DMS114 treated with DMSO at 0.1 percent for 48 hours (cell line): Measurements from ENCODE around the gene PPP1R18.
A peak's percentile ranks its signal among the peaks of the same experiment; 100 is the strongest.
"Not testable (repeated sequence)": the region's sequence is repeated elsewhere in the genome, so short reads cannot be mapped to it uniquely, and the experiment has no call there.

Experiments used
- DNase-seq: peaks from one replicate; lab custom pipeline; 2025; ENCODE audit not compliant: unreplicated experiment; lab: John Stamatoyannopoulos, UW

Gene PPP1R18

DNA sequence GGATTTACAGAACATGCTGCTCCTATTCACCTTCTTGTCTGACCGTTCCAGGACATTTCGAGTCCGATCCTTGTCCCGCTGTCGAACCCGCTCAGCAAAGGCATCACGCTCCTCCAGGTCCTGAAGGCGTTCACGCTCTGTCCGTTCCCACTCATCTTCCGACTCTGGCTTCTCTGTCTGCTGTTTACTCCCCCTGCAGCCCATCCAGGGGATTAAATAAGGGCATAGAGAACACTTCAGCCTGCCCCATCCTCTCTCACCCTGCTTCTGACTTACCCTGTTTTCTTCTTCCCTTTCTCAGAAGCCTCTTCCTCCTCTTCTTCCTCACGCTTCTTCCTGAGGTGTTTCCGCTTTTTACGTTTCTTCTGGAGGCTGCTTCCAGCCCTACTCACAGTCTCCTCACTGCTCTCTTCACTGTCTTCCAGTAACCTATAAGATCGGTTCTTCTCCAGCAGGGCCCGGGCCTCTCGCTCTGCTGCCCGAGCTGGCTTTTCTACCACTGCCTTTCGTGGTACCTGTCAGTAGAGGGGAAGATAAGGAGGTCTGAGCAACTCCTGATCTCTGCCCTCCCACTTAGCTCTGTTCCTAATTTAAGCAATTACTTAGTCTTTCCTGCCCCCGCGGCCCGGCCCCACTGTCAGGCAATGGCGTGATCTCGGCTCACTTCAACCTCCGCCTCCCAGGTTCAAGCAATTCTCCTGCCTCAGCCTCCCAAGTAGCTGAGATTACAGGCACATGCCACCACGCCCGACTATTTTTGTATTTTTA, 15.5 kb downstream of the PPP1R18 start:
- peak; percentile 45 for DNase-seq

DNA sequence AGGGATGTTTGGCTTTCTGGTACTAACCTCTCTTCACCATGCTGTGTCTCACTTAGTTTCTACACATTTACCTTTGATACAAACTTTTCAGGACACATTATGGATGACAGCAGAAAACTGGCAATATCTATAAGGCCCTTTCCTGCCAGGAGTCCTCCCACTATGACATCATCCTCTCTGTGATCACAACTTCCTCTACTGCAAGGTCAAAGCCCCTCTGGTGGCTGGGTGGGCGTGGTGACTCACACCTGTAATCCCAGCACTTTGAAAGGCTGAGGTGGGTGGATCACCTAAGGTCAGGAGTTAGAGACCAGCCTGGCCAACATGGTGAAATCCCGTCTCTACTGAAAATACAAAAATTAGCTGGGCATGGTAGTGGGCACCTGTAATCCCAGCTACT, 20.1 kb downstream of the PPP1R18 start:
- DNase-seq = not testable (repeated sequence)

GRCh38 chr6:30664994-30665767, 21.3 kb downstream of the PPP1R18 start:
- DNase-seq = no peak

GRCh38 chr6:30657922-30658321, 28.5 kb downstream of the PPP1R18 start:
- DNase-seq = not testable (repeated sequence)

GRCh38 chr6:30657454-30657853, 29.0 kb downstream of the PPP1R18 start:
- DNase-seq = no peak

DNA sequence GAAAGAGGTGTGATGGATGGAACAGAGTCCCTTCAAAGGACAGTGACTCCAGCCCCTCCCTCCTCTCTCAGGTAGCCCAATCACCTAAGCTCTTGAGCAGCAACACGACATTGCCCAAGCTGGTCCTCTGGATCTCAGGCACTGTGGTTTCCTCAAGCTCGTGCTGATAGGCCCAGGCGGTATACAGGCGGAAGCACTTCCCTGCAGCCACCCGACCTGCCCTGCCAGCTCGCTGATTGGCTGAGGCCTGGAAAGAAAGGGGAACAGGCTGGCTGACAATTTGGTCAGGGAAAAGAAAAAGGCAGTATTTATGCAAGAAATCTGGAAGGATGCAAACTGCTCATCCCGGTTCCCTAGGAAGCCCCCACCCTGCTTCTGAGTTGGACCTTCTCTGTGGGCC, 29.9 kb downstream of the PPP1R18 start:
- DNase-seq = no peak

DNA sequence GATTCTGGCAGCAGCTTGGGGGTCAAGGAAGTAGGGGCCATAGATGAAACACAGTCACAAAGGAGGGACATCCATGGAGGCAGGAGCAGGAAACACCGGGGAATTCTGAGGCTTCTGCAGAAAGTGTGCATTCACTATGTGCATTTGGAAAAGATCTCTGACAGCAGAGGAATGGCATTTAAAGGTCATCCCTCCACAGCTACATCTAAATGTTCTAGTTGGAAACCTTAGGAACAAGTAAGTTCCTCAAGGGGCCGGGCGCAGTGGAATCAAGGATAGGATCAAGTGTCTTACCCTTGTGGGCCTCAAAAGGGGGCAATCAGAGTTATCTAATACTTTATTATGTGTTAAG, 30.7 kb downstream of the PPP1R18 start:
- no peak for DNase-seq

DNA sequence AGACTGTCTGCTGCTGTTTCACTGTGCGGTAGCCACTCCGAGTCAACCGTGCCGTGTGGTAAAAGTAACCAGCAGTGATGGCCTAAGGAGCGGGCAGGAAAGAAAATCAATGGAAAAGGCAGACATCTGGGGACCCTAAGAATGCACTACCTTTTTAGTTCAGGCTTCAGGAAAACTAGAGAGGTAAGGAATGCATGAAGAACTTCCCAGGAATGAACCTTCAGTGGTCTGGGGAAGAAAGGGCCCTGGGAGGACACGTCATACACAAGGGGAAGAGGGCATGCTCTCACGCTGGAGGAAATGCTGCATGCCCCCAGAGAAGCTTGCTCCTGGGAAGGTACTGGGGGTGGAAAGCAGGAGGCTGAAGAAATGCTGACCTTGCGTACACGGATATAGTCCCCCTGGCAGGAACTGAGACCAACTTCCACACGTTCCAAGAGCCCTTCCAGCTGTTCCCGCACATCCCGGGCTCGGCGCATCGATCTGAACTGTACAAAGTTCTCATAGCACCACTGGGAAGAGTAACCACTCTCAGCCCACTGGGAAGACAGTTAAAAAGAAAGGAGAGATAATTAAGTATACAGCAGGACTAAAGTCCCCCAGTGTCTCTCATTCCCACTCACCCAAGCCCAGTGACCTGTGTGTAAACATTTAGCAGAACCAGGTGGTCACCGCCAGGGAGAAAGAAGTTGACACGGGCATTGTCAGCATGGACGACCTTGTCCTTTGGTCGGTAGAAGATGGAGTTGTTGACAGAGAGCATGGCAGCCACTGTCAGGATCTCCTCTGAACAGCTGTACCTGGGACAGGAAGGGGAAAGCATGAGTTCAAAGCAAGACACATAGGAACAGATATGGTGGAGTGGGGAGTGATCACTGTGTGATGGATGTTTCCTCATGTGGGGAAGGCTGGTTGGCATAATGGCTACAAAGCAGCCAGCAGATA, 31.4 kb downstream of the PPP1R18 start:
- no peak for DNase-seq

GRCh38 chr6:30651143-30651542, 35.3 kb downstream of the PPP1R18 start:
- DNase-seq = no peak

GRCh38 chr6:30647242-30648116, 39.0 kb downstream of the PPP1R18 start:
- DNase-seq = peak; percentile 28

GRCh38 chr6:30646450-30647241, 39.8 kb downstream of the PPP1R18 start, which contains the start of gene C6orf136:
C6orf136 (plus strand) TSS chr6:30647133; CDS start chr6:30647232, 99 bp downstream.
- DNase-seq = peak; percentile 88

- no peak for DNase-seq
These were observed 40.5 kb downstream of the PPP1R18 start for GRCh38 chr6:30645989-30646388.

- no peak for DNase-seq
These were observed 41.7 kb downstream of the PPP1R18 start for GRCh38 chr6:30644769-30645168.

DNA sequence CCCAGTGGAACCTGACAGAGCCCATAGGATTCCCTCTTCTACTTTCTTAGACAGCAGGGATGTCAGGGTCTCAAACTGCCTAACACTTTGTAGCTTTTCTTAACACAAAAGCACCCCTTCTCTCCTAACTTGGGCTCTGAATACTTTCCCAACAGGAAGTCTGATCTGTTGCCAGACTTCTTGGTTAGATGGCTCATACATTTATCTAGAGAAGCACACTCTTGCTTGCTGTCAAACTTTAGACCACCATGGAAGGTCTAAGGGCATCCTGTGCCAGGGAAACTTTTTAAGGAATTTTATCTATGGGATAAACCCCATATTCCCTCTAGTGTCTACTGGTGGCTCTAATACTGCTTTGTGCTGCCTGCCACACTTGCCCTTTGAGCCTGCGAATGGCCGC, 42.8 kb downstream of the PPP1R18 start:
- no peak for DNase-seq

GRCh38 chr6:30641048-30641447, 45.4 kb downstream of the PPP1R18 start:
- DNase-seq = no peak

DNA sequence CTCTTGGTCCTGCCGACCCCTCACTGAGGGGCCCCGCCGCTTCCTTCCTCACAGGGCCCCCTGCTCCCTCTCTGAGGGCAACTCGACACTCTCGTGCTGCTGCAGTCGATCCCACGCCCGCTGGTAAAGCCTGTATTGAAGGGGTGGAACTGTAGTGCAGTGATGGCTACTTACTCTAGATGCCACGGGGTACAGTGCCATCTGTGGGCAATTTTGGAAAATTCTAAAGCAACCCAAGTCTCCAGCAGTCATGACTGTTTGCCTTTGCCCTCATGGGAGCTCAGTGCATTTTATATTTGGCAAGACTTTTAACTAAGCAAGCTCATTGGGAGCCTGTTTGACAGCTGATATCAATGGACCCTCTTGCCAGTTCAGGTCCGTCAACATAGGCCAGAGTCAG, 46.0 kb downstream of the PPP1R18 start:
- DNase-seq = no peak

- DNase-seq = no peak
These were observed 50.6 kb downstream of the PPP1R18 start for GRCh38 chr6:30635834-30636233.

DNA sequence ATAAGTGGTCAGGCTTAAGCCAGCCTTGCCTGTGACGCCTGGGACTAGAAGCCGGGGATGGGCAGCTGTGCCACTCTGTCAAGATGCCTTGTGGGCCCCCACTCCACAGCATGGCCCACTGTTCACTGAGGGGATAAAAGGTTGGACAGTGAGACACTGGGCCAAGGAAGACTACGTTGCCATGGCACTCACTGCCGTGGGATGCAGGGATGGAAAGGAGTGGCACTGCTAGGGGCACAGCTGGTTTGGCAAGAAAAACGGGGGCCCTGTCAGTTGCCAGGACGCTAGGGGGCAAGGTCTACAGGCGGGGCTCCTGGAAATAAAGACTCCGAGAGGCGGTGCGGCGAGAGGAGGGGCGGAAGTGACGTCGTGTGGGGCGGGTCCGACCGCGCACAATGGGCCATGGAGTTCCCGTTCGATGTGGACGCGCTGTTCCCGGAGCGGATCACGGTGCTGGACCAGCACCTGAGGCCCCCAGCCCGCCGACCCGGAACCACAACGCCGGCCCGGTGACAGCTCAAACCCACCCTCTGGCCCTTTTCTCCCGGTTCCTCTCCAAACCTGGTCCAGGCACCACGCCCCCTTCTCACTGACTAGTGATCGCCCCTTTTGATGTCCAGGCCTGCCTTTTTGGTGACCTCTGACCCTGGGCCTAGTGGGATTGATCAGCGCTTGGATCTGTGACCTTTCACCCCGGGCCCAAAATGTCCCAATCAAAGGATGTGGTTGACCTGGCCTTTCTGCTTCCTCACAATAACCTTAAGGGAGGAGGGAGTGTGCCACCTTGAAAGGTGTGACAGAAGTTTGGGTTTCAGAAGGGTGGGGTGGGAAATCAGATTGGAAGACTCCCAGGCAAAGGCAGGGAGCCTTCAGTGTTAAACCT, 59.7 kb downstream of the PPP1R18 start, which contains the start of gene ATAT1:
ATAT1 (plus strand) TSS at position 391 of the 883 bp plus-strand sequence.
- peak; percentile 90 for DNase-seq
